Keratinocyte (primary cell): ENCODE results near the gene LRRN2. TPM values are rescaled to one million over a fixed set of nuclear protein-coding genes. Genes with fewer than 3 reads are reported as not detected.

Experiments
- DNase-seq: peaks from one replicate; pipeline ENCODE4 v3.0.0-alpha.2; 2011; ENCODE audit warnings: low read depth, missing footprints, low spot score
- FAIRE-seq: peaks from 2 replicates; lab custom pipeline; 2011; peaks lifted over from hg19 to GRCh38; lab: Jason Lieb, UNC
- H2AFZ ChIP-seq: 2 replicates; pipeline ENCODE4 v1.6.0; 2012; ENCODE audit warnings: low read length, control low read depth, inconsistent platforms; ENCODE audit not compliant: control insufficient read depth
- H3K27ac ChIP-seq: 2 replicates; pipeline ENCODE4 v1.5.1; 2011; ENCODE audit warnings: low read length; ENCODE audit not compliant: control insufficient read depth, insufficient read depth
- H3K27me3 ChIP-seq: 3 replicates; pipeline ENCODE4 v1.6.0; 2011; ENCODE audit warnings: low read length; ENCODE audit not compliant: control insufficient read depth, insufficient read depth; ENCODE audit errors: extremely low read depth
- H3K36me3 ChIP-seq, 2 experiments: 2 replicates in 1 of 2; 3 replicates in 1 of 2; pipeline ENCODE4 v1.5.1; 2011; ENCODE audit warnings: low read length in 2 of 2, mild to moderate bottlenecking in 1 of 2; ENCODE audit not compliant: control insufficient read depth in 2 of 2, insufficient read depth in 2 of 2; ENCODE audit errors: extremely low read depth in 1 of 2
- H3K4me1 ChIP-seq: 3 replicates; pipeline ENCODE4 v1.5.1; 2011; ENCODE audit warnings: low read length; ENCODE audit not compliant: control insufficient read depth, insufficient read depth; ENCODE audit errors: extremely low read depth
- H3K4me2 ChIP-seq: 3 replicates; pipeline ENCODE4 v1.6.0; 2011; ENCODE audit warnings: low read depth, low read length; ENCODE audit not compliant: control insufficient read depth, insufficient read depth; ENCODE audit errors: extremely low read depth
- H3K4me3 ChIP-seq, 3 experiments: fragments of 200-600 bp in 1 of 3; sonication (generic) in 1 of 3; 2 replicates in 2 of 3; 3 replicates in 1 of 3; pipeline ENCODE4 v1.5.1; 2011 to 2016; ENCODE audit warnings: low read length in 3 of 3, mild to moderate bottlenecking in 3 of 3, control low read depth in 2 of 3, inconsistent platforms in 1 of 3, low read depth in 1 of 3, mixed read lengths in 1 of 3, mixed run types in 1 of 3, moderate library complexity in 1 of 3; ENCODE audit not compliant: control insufficient read depth in 2 of 3, insufficient read depth in 2 of 3; ENCODE audit errors: extremely low read depth in 1 of 3
- H3K79me2 ChIP-seq: 2 replicates; pipeline ENCODE4 v1.6.0; 2012; ENCODE audit warnings: low read length; ENCODE audit not compliant: control insufficient read depth, insufficient read depth
- H3K9ac ChIP-seq: 3 replicates; pipeline ENCODE4 v1.6.0; 2011; ENCODE audit warnings: low read length; ENCODE audit not compliant: control insufficient read depth, insufficient read depth; ENCODE audit errors: extremely low read depth
- H3K9me1 ChIP-seq: 3 replicates; pipeline ENCODE4 v1.6.0; 2011; ENCODE audit warnings: low read length; ENCODE audit not compliant: control insufficient read depth, insufficient read depth; ENCODE audit errors: extremely low read depth
- H3K9me3 ChIP-seq: 2 replicates; pipeline ENCODE4 v1.5.1; 2012; ENCODE audit warnings: low read depth, low read length; ENCODE audit not compliant: control insufficient read depth
- H4K20me1 ChIP-seq: 3 replicates; pipeline ENCODE4 v1.6.0; 2011; ENCODE audit warnings: low read length; ENCODE audit not compliant: control insufficient read depth, insufficient read depth; ENCODE audit errors: extremely low read depth
- CTCF ChIP-seq, 3 experiments: IDR thresholded peaks in 1 of 3; conservative IDR thresholded peaks in 1 of 3; optimal IDR thresholded peaks in 1 of 3; 2 replicates in 2 of 3; 3 replicates in 1 of 3; pipeline versions ENCODE3 to v1.5.1; 2011; ENCODE audit warnings: low read length in 3 of 3, mild to moderate bottlenecking in 3 of 3, moderate library complexity in 2 of 3, control low read depth in 1 of 3, inconsistent platforms in 1 of 3; ENCODE audit not compliant: insufficient read depth in 2 of 3; ENCODE audit errors: extremely low read depth in 1 of 3
- EZH2 ChIP-seq: IDR thresholded peaks from one replicate; pipeline ENCODE4 v1.6.1; 2012; ENCODE audit warnings: inconsistent platforms, mild to moderate bottlenecking, low read length, moderate library complexity
- dilution Hi-C: fragments of 300-500 bp; cut with MboI; formaldehyde crosslinking; loops from one replicate; pipeline ENCODE4 v1.7.0; 2020; ENCODE audit warnings: low sequenced_read_pairs; ENCODE audit not compliant: extremely low pct_ligation_motif_present
- polyA plus RNA-seq, 5 experiments: library from polyadenylated mRNA; depleted of rRNA in 3 of 5; stranded (reverse) in 3 of 5; stranded (forward) in 1 of 5; unstranded in 1 of 5; fragments of >200 nt; gene quantifications; 1 replicate in 1 of 5; 2 replicates in 3 of 5; 3 replicates in 1 of 5; pipeline versions ENCODE4 v1.2.1 to v1.2.3, GENCODE V29; 2011 to 2012; ENCODE audit warnings: missing spikeins in 2 of 5, low read depth in 1 of 5, low replicate concordance in 1 of 5

Gene LRRN2
- polyA plus RNA-seq, 1 donor (not counting 4 experiments of a cell fraction or from before 2014, with no cell fraction given): not detected

GRCh38 chr1:204587621-204588020 is 97.9 kb downstream of the LRRN2 start:
- H3K9me1 ChIP-seq: no peaks in the 10 kb centered on the region
- dilution Hi-C loops: no loop called here
- H3K9me3 ChIP-seq: no peaks in the 10 kb centered on the region
- no peak overlapping the region for H3K9ac ChIP-seq
- H3K4me1 ChIP-seq: peaks cover 22% of the 10 kb centered on the region
- peaks cover 4% of the 10 kb centered on the region for H4K20me1 ChIP-seq
- FAIRE-seq (no peak), DNase-seq (no peak)
- no peak overlapping the region for H3K4me2 ChIP-seq
- H3K27ac ChIP-seq: no peak overlapping the region
- H3K79me2 ChIP-seq: no peaks in the 10 kb centered on the region
- no peaks in the 10 kb centered on the region for H3K36me3 ChIP-seq
- no peaks in the 10 kb centered on the region for H3K27me3 ChIP-seq
- H2AFZ ChIP-seq: no peak overlapping the region
- TF ChIP-seq CTCF (optimal IDR thresholded peaks at IDR 0.05 in 1 of 3, IDR thresholded peaks at IDR 0.05 in 1 of 3, conservative IDR thresholded peaks at IDR 0.05 in 1 of 3; ENCODE audit: extremely low read depth in 1 of 3, insufficient read depth in 2 of 3, low read length in 3 of 3) (no peak), EZH2 (no peak)
- no peak overlapping the region for H3K4me3 ChIP-seq

GRCh38 chr1:204584699-204585372 is 100.7 kb downstream of the LRRN2 start:
- Histone ChIP-seq H3K9ac (no peak overlapping the region), H3K4me1 (peaks cover 6% of the 10 kb centered on the region), H3K27me3 (no peaks in the 10 kb centered on the region), H2AFZ (no peak overlapping the region), H3K9me3 (no peaks in the 10 kb centered on the region), H3K27ac (no peak overlapping the region), H3K79me2 (no peaks in the 10 kb centered on the region), H3K9me1 (no peaks in the 10 kb centered on the region), H3K36me3 (no peaks in the 10 kb centered on the region), H4K20me1 (no peaks in the 10 kb centered on the region), H3K4me3 (no peak overlapping the region), H3K4me2 (no peak overlapping the region)
- DNase-seq (no peak), FAIRE-seq (no peak)
- dilution Hi-C loops: no loop called here
- TF ChIP-seq CTCF (optimal IDR thresholded peaks at IDR 0.05 in 1 of 3, IDR thresholded peaks at IDR 0.05 in 1 of 3, conservative IDR thresholded peaks at IDR 0.05 in 1 of 3; ENCODE audit: extremely low read depth in 1 of 3, insufficient read depth in 2 of 3, low read length in 3 of 3): no peak
- TF ChIP-seq EZH2: no peak
